Superior temporal gyrus (tissue), 1 donor: ENCODE results near the gene HDAC4.

Source experiments
- DNase-seq: peaks from one replicate; pipeline ENCODE4 v3.0.0-alpha.2; 2016; ENCODE audit errors: extremely low spot score

Gene HDAC4

GRCh38 chr2:239033801-239034560, 366.8 kb downstream of the HDAC4 start:
- DNase-seq: no peak

GRCh38 chr2:239029958-239030357, 370.9 kb downstream of the HDAC4 start:
- DNase-seq: no peak

GRCh38 chr2:239028253-239028619, 372.6 kb downstream of the HDAC4 start:
- DNase-seq: no peak

GRCh38 chr2:239027391-239028252, 373.2 kb downstream of the HDAC4 start:
- DNase-seq: no peak

DNA sequence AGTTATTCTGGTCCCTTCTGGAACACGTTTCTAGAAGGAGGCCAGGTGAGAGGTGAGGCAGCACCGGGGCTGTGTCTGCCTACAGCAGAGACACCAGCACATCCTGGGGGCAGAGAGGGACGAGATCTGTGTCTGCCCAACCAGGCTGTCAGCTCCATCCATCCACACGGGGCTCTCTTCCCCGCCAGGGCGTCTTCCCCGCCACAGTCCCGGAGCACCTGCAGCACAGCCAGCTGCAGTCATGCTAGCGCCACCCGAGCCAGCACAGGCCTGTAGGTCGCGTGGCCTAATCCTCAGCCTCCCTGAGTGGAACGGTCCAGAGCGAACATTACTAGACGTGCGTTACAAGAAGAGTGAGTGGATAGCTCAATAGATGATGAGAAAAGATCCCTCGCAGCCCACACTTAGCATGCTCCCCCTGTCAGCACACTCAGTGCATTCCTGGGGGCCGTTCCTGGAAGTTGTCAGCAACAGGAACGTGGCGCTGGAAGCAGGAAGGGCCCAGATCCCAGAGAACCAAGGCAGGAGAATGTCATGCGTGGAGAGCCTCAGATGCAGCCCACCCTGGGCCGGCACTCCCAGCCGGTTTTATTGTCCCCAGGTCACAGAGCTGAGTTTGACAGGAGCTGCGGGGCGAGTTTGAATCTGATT, 374.0 kb downstream of the HDAC4 start:
- no peak for DNase-seq

- DNase-seq: no peak
Measured at GRCh38 chr2:239025951-239026461, 374.8 kb downstream of the HDAC4 start.

GRCh38 chr2:239025096-239025801, 375.6 kb downstream of the HDAC4 start:
- peak; percentile 45 for DNase-seq

DNA sequence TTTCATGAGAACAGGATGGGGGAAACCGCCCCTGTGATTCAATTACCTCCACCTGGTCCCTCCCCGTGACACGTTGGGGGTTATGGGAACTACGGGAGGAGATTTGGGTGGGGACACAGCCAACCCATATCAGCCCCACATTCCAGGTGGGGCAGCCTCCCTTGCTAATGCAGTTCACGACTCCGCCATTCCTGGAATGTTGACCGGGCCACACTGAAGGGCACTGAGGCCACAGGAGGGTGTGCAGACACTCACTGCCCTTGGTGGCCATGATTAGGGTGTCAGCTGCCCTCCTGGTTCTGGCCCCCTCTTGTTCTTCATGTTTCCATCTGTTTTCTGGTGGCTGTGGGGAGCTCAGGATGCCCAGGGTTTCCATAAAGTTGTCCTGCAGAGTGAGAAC, 376.6 kb downstream of the HDAC4 start:
- no peak for DNase-seq

- no peak for DNase-seq
Measured at GRCh38 chr2:239022437-239023260, 378.2 kb downstream of the HDAC4 start.

- DNase-seq: no peak
Measured at GRCh38 chr2:239021651-239022436, 379.0 kb downstream of the HDAC4 start.

- no peak for DNase-seq
Measured at GRCh38 chr2:239021224-239021623, 379.6 kb downstream of the HDAC4 start.

DNA sequence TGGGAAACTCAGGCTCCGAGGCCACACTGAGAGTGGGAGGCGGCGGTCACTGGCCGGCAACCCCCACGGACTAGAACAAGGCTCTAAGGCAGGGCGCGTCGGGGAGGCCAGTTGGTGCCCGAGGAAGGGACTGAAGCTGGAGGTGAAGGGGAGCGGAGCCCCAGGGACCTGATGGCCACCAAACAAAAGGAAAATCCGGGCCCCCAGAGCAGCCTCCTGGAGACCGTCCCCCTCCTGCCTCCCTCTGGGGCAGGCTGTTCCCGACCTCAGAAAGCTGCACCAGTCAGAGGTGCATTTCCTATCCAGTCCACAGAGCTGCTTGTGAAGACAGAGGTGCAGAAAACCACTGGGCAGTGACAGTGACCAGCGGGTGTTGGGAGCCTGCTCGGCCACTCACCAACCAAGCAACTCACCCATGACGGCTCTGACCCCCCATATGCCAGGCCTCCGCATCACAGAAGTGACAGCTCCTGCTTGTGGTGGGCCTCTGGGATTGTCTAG, 380.2 kb downstream of the HDAC4 start:
- DNase-seq: no peak

GRCh38 chr2:239019183-239019581, 381.6 kb downstream of the HDAC4 start:
- DNase-seq: no peak

GRCh38 chr2:239018271-239019182, 382.3 kb downstream of the HDAC4 start:
- no peak for DNase-seq

- no peak for DNase-seq
Measured at GRCh38 chr2:239017491-239018098, 383.2 kb downstream of the HDAC4 start.

GRCh38 chr2:239015901-239016675, 384.7 kb downstream of the HDAC4 start:
- no peak for DNase-seq

GRCh38 chr2:239015218-239015900, 385.5 kb downstream of the HDAC4 start:
- no peak for DNase-seq
